ENCODE results near the gene GRB2.
"Not testable (repeated sequence)": the region's sequence is repeated elsewhere in the genome, so short reads cannot be mapped to it uniquely, and the experiment has no call there.

GRB2 gene

GRCh38 chr17:75315541-75316243 lies 89.8 kb downstream of the GRB2 start:
- DNase-seq = no peak

- DNase-seq = no peak
Measured at GRCh38 chr17:75313941-75314551, 91.4 kb downstream of the GRB2 start.

- no peak for DNase-seq
Measured at GRCh38 chr17:75308732-75309629, 96.5 kb downstream of the GRB2 start.

- no peak for DNase-seq
Measured at GRCh38 chr17:75307957-75308731, 97.3 kb downstream of the GRB2 start.

GRCh38 chr17:75301502-75302206 lies 103.8 kb downstream of the GRB2 start:
- DNase-seq = no peak

GRCh38 chr17:75301049-75301448 lies 104.4 kb downstream of the GRB2 start:
- DNase-seq = no peak

- no peak for DNase-seq
Measured at GRCh38 chr17:75300280-75300679, 105.2 kb downstream of the GRB2 start.

GRCh38 chr17:75295201-75296158 lies 110.0 kb downstream of the GRB2 start:
- no peak for DNase-seq

- not testable (repeated sequence) for DNase-seq
Measured at GRCh38 chr17:75292810-75293448, 112.5 kb downstream of the GRB2 start.

- peak; percentile 75 for DNase-seq
Measured at GRCh38 chr17:75289832-75290337, 115.6 kb downstream of the GRB2 start.

GRCh38 chr17:75289115-75289831 lies 116.2 kb downstream of the GRB2 start, which contains the start of gene SLC25A19:
TSS of gene SLC25A19 (minus strand) at chr17:75289433. CDS start at chr17:75286764, 2,669 bp downstream.
- peak; percentile 95 for DNase-seq

GRCh38 chr17:75288770-75289114 lies 116.7 kb downstream of the GRB2 start:
- no peak for DNase-seq

- DNase-seq = no peak
Measured at GRCh38 chr17:75288359-75288758, 117.1 kb downstream of the GRB2 start.

GRCh38 chr17:75287221-75287620 lies 118.3 kb downstream of the GRB2 start:
- no peak for DNase-seq

GRCh38 chr17:75285123-75285522 lies 120.4 kb downstream of the GRB2 start:
- DNase-seq = no peak

- DNase-seq = not testable (repeated sequence)
Measured at GRCh38 chr17:75280189-75280588, 125.3 kb downstream of the GRB2 start.

- no peak for DNase-seq
Measured at GRCh38 chr17:75277664-75278071, 127.8 kb downstream of the GRB2 start.

- no peak for DNase-seq
Measured at GRCh38 chr17:75273977-75274708, 131.3 kb downstream of the GRB2 start.

- no peak for DNase-seq
Measured at GRCh38 chr17:75272848-75273184, 132.7 kb downstream of the GRB2 start.
